SK-N-SH (cell line): ENCODE measurements around the gene TBC1D17. TPM values are rescaled to one million over a fixed set of nuclear protein-coding genes. Genes with fewer than 3 reads are reported as not detected.
A peak's percentile ranks its signal among the peaks of the same experiment; 100 is the strongest.

ENCODE experiments used
- CTCF ChIA-PET: fragments of 300-600, 350-600 bp; formaldehyde crosslinking; extraction: SDS; loops from one replicate; lab custom pipeline; 2021; lab: Yijun Ruan, JAX
- POLR2A ChIA-PET: fragments of 350-600 bp; sonication (Branson Sonifier 250); formaldehyde crosslinking; extraction: SDS; loops from one replicate; lab custom pipeline; 2020; ENCODE audit warnings: antibody characterized with exemption, inconsistent platforms; lab: Yijun Ruan, JAX
- DNase-seq: peaks from one replicate; pipeline ENCODE4 v3.0.0; 2012
- H2AFZ ChIP-seq: fragments of 200-600 bp; sonication (generic); 2 replicates; pipeline ENCODE4 v1.8.1; 2016; ENCODE audit warnings: antibody characterized with exemption, mild to moderate bottlenecking, low read depth
- H3F3A ChIP-seq: fragments of 200-600 bp; sonication (generic); replicated peaks from 2 replicates; pipeline ENCODE3; 2016; ENCODE audit warnings: antibody characterized with exemption, mild to moderate bottlenecking; ENCODE audit not compliant: insufficient read depth
- H3K27ac ChIP-seq, 2 experiments: fragments of 200-500 bp in 1 of 2; fragments of 200-600 bp in 1 of 2; sonication (Bioruptor generic) in 1 of 2; sonication (generic), shearing (Covaris generic) in 1 of 2; 2 replicates each; pipeline versions ENCODE4 v1.5.1 to v1.6.1; 2014 to 2016; ENCODE audit warnings: low read depth in 2 of 2, inconsistent platforms in 1 of 2, low read length in 1 of 2, mild to moderate bottlenecking in 1 of 2, mixed read lengths in 1 of 2
- H3K27me3 ChIP-seq: fragments of 200-600 bp; sonication (generic), shearing (Covaris generic); 2 replicates; pipeline ENCODE4 v1.6.1; 2016; ENCODE audit warnings: mixed run types; ENCODE audit not compliant: insufficient read depth
- H3K36me3 ChIP-seq, 2 experiments: fragments of 200-500 bp in 1 of 2; fragments of 200-600 bp in 1 of 2; sonication (Bioruptor generic) in 1 of 2; sonication (generic) in 1 of 2; replicated peaks in 1 of 2; 2 replicates each; pipeline versions ENCODE3 to v1.5.1; 2014 to 2016; ENCODE audit warnings: low read length in 1 of 2, mild to moderate bottlenecking in 1 of 2; ENCODE audit not compliant: insufficient read depth in 2 of 2, control insufficient read depth in 1 of 2
- H3K4me1 ChIP-seq, 2 experiments: fragments of 200-500 bp in 1 of 2; fragments of 200-600 bp in 1 of 2; sonication (Bioruptor generic) in 1 of 2; sonication (generic), shearing (Covaris generic) in 1 of 2; 2 replicates each; pipeline versions ENCODE4 v1.5.1 to v1.6.1; 2014 to 2016; ENCODE audit warnings: low read depth in 1 of 2, low read length in 1 of 2, mixed run types in 1 of 2; ENCODE audit not compliant: insufficient read depth in 2 of 2, control insufficient read depth in 1 of 2
- H3K4me2 ChIP-seq: fragments of 200-600 bp; sonication (generic), shearing (Covaris generic); 2 replicates; pipeline ENCODE4 v1.6.1; 2017; ENCODE audit warnings: mixed run types
- H3K4me3 ChIP-seq, 2 experiments: fragments of 200-500 bp in 1 of 2; fragments of 200-600 bp in 1 of 2; sonication (Bioruptor generic) in 1 of 2; sonication (generic), shearing (Covaris generic) in 1 of 2; 2 replicates each; pipeline versions ENCODE4 v1.5.1 to v1.8.1; 2014 to 2016; ENCODE audit warnings: low read depth in 2 of 2, inconsistent platforms in 1 of 2, low read length in 1 of 2, mild to moderate bottlenecking in 1 of 2, mixed read lengths in 1 of 2, moderate library complexity in 1 of 2
- H3K79me2 ChIP-seq: fragments of 200-600 bp; sonication (generic); 2 replicates; pipeline ENCODE4 v1.8.1; 2017; ENCODE audit warnings: mild to moderate bottlenecking; ENCODE audit not compliant: insufficient read depth
- H3K9ac ChIP-seq: fragments of 200-600 bp; sonication (generic); 2 replicates; pipeline ENCODE4 v1.6.1; 2017; ENCODE audit warnings: mixed run types
- H3K9me2 ChIP-seq: fragments of 200-600 bp; sonication (generic); 2 replicates; pipeline ENCODE4 v1.6.1; 2017; ENCODE audit warnings: mixed run types
- H3K9me3 ChIP-seq: fragments of 200-600 bp; sonication (generic); 2 replicates; pipeline ENCODE4 v1.6.1; 2017; ENCODE audit warnings: mixed run types, mild to moderate bottlenecking, moderate library complexity
- H4K20me1 ChIP-seq: fragments of 200-600 bp; sonication (generic); 2 replicates; pipeline ENCODE4 v1.6.1; 2017; ENCODE audit warnings: mild to moderate bottlenecking, mixed run types; ENCODE audit not compliant: insufficient read depth
- CHD2 ChIP-seq: fragments of 150-350 bp; IDR thresholded peaks from 2 replicates; pipeline ENCODE4 v1.6.1; 2018; ENCODE audit warnings: low read length; ENCODE audit not compliant: partially characterized antibody
- CTCF ChIP-seq: fragments of 200-600 bp; sonication (generic); IDR thresholded peaks from 2 replicates; pipeline ENCODE4 v1.6.1; 2017; ENCODE audit warnings: antibody characterized with exemption, mild to moderate bottlenecking, moderate library complexity
- ELF1 ChIP-seq: IDR thresholded peaks from 2 replicates; pipeline ENCODE4 v1.4.0; 2012
- EZH2phosphoT487 ChIP-seq: fragments of 200-600 bp; sonication (generic); IDR thresholded peaks from 2 replicates; pipeline ENCODE4 v1.6.1; 2017; ENCODE audit warnings: low read depth, mixed run types, mild to moderate bottlenecking, antibody characterized with exemption, moderate library complexity, borderline replicate concordance
- FOXJ3 ChIP-seq: sonication (generic); formaldehyde crosslinking; IDR thresholded peaks from 2 replicates; pipeline ENCODE4 v1.5.1; 2020; ENCODE audit warnings: mild to moderate bottlenecking, missing genetic modification reagents
- JUND ChIP-seq: IDR thresholded peaks from 2 replicates; pipeline ENCODE4 v1.4.0; 2012
- MXI1 ChIP-seq: IDR thresholded peaks from 2 replicates; pipeline ENCODE4 v1.6.1; 2012; ENCODE audit warnings: mild to moderate bottlenecking, low read depth, low read length, improper control_type of control experiment
- PBX3 ChIP-seq: IDR thresholded peaks from 2 replicates; pipeline ENCODE4; 2012
- RCOR1 ChIP-seq: fragments of 150-350 bp; IDR thresholded peaks from 2 replicates; pipeline ENCODE4 v1.6.1; 2017; ENCODE audit warnings: antibody characterized with exemption, low read length
- REST ChIP-seq: IDR thresholded peaks from 2 replicates; pipeline ENCODE4 v1.6.1; 2012; ENCODE audit warnings: mild to moderate bottlenecking, low read depth, low read length, moderate library complexity
- RFX5 ChIP-seq: IDR thresholded peaks from 2 replicates; pipeline ENCODE4 v1.6.1; 2012; ENCODE audit warnings: mild to moderate bottlenecking, improper control_type of control experiment, low read length
- RXRA ChIP-seq: IDR thresholded peaks from 2 replicates; pipeline ENCODE4 v1.4.0; 2012; ENCODE audit warnings: low read depth, mild to moderate bottlenecking, borderline replicate concordance
- SIN3A ChIP-seq: IDR thresholded peaks from 2 replicates; pipeline ENCODE4 v1.6.1; 2012; ENCODE audit warnings: low read depth, mild to moderate bottlenecking, low read length, moderate library complexity, borderline replicate concordance
- SMC3 ChIP-seq: IDR thresholded peaks from 2 replicates; pipeline ENCODE4 v1.6.1; 2012; ENCODE audit warnings: low read depth, low read length, improper control_type of control experiment
- TAF1 ChIP-seq: IDR thresholded peaks from 2 replicates; pipeline ENCODE4 v1.6.1; 2012; ENCODE audit warnings: low read depth, mild to moderate bottlenecking, low read length, moderate library complexity, borderline replicate concordance
- TEAD4 ChIP-seq: IDR thresholded peaks from 2 replicates; pipeline ENCODE4 v1.4.0; 2012; ENCODE audit warnings: mild to moderate bottlenecking, borderline replicate concordance; ENCODE audit not compliant: insufficient read depth
- USF1 ChIP-seq: IDR thresholded peaks from 2 replicates; pipeline ENCODE4 v1.4.0; 2012; ENCODE audit warnings: low read depth, borderline replicate concordance
- YY1 ChIP-seq: IDR thresholded peaks from 2 replicates; pipeline ENCODE4 v1.4.0; 2012; ENCODE audit warnings: low read depth, mild to moderate bottlenecking
- ZBTB33 ChIP-seq: IDR thresholded peaks from 2 replicates; pipeline ENCODE4 v1.4.0; 2012; ENCODE audit warnings: low read depth, borderline replicate concordance
- WGBS: methylation state at CpG from one replicate; pipeline ENCODE4 v1.1.6; 2017; ENCODE audit warnings: low lambda C conversion rate; 5-methylcytosine and 5-hydroxymethylcytosine counted together
- polyA plus RNA-seq, 3 experiments: library from polyadenylated mRNA; depleted of rRNA; stranded (reverse); fragments of >200 nt; gene quantifications; 2 replicates each; pipeline ENCODE4 v1.2.3, GENCODE V29; 2012

TBC1D17 gene
- polyA plus RNA-seq, 1 of the 3 experiments (the other 2 are of a cell fraction): 28.3 TPM

- TF ChIP-seq FOXJ3: no peak
- no peak for TF ChIP-seq ZBTB33
- no peak for TF ChIP-seq RXRA
Measured at GRCh38 chr19:49838885-49839588, 38.5 kb upstream of the TBC1D17 start (continued).

GRCh38 chr19:49839713-49840112 lies 37.8 kb upstream of the TBC1D17 start:
- peaks cover 20 to 54% of the 10 kb centered on the region in 2 experiments for H3K36me3 ChIP-seq
- ChIA-PET CTCF (interaction anchor here (0.9 to 1.0 kb wide), 2 partner anchors 11 to 22 kb away, joined by 3 to 4 read pairs; partner anchors contain the start of genes MED25 and PTOV1), POLR2A (no interaction called here)
- 80% methylated on average over 11 of the region's 11 CpGs for WGBS
- no peaks in the 10 kb centered on the region for H3K9me3 ChIP-seq
- no peaks in the 10 kb centered on the region for H3K27me3 ChIP-seq
- peaks cover 6% of the 10 kb centered on the region for H3F3A ChIP-seq
- no peak overlapping the region for H2AFZ ChIP-seq
- H3K79me2 ChIP-seq: no peaks in the 10 kb centered on the region
- TF ChIP-seq SIN3A (no peak), TEAD4 (no peak), FOXJ3 (no peak), YY1 (no peak), REST (no peak), CTCF (no peak), JUND (no peak), CHD2 (no peak), MXI1 (no peak), USF1 (no peak), PBX3 (no peak), TAF1 (no peak), EZH2phosphoT487 (no peak), RCOR1 (no peak), SMC3 (no peak), ELF1 (no peak), RFX5 (no peak)
- no peaks in the 10 kb centered on the region for H4K20me1 ChIP-seq
- H3K4me1 ChIP-seq: peaks cover 0 to 11% of the 10 kb centered on the region in 2 experiments; a peak in 1 of 4 replicates
- no peaks in the 10 kb centered on the region for H3K9me2 ChIP-seq
- no peak overlapping the region for H3K9ac ChIP-seq
- H3K4me2 ChIP-seq: no peak overlapping the region
- H3K4me3 ChIP-seq: no peak overlapping the region
- no peak for DNase-seq
- peak overlapping the region in 1 of 2 experiments; percentile 11; a peak in 1 of 4 replicates for H3K27ac ChIP-seq
